Measurements from ENCODE around the gene RGS13.

Gene RGS13

DNA sequence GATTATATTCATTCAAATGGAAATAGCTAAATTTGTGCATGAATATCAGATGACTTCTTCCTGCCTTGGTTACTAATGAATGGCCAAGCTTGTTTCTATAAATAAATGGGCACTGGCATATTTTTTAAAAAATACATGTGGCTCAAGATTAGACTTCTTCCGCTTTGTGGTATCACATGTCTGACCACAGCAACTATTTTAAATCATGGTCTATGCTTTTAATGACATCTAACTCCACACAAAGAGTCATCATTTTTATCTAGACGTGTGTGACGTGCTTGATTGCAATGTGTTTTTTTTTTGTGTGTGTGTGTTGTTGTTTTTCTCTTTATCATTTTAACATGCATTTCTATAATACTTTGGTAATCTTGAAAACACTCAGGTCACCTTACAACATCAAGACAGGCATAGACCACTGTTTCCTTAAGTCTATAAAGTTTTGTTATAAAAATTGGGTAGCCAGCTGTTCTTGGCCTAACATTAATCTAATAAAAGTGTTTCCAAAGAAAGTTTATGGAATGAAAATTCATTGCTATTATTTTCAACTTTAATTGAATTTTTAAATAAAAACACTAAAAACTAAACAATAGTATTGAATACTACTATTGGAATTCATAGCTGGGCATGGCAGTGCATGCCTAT, 30.8 kb upstream of the RGS13 start:
- TF ChIP-seq, protein P1, sequence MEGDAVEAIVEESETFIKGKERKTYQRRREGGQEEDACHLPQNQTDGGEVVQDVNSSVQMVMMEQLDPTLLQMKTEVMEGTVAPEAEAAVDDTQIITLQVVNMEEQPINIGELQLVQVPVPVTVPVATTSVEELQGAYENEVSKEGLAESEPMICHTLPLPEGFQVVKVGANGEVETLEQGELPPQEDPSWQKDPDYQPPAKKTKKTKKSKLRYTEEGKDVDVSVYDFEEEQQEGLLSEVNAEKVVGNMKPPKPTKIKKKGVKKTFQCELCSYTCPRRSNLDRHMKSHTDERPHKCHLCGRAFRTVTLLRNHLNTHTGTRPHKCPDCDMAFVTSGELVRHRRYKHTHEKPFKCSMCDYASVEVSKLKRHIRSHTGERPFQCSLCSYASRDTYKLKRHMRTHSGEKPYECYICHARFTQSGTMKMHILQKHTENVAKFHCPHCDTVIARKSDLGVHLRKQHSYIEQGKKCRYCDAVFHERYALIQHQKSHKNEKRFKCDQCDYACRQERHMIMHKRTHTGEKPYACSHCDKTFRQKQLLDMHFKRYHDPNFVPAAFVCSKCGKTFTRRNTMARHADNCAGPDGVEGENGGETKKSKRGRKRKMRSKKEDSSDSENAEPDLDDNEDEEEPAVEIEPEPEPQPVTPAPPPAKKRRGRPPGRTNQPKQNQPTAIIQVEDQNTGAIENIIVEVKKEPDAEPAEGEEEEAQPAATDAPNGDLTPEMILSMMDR (conservative IDR thresholded peaks at IDR 0.05; ENCODE audit: low read length): no peak
- TF ChIP-seq EZH2phosphoT487 (IDR thresholded peaks at IDR 0.05; ENCODE audit: borderline replicate concordance): no peak
- H2AFZ ChIP-seq (ENCODE audit: low read length): no peak overlapping the region
- no peaks in the 10 kb centered on the region for H4K20me1 ChIP-seq (ENCODE audit: insufficient read depth, low read length, poor library complexity, severe bottlenecking)
- H3K79me2 ChIP-seq (ENCODE audit: insufficient read depth, low read length): no peaks in the 10 kb centered on the region
- no peaks in the 10 kb centered on the region for H3K9me3 ChIP-seq (ENCODE audit: insufficient read depth, low read depth, low read length)
- H3K4me1 ChIP-seq (ENCODE audit: insufficient read depth, low read length, poor library complexity, severe bottlenecking): peaks cover 28% of the 10 kb centered on the region
- H3F3A ChIP-seq (ENCODE audit: low read depth): no peaks in the 10 kb centered on the region
- no peaks in the 10 kb centered on the region for H3K9me2 ChIP-seq (replicated peaks; ENCODE audit: low read depth, low read length)
- H3K4me2 ChIP-seq (ENCODE audit: low read depth, low read length, poor library complexity, severe bottlenecking): peak overlapping the region; percentile 20
- no peaks in the 10 kb centered on the region for H3K27me3 ChIP-seq (ENCODE audit: insufficient read depth, low read length, poor library complexity, severe bottlenecking)
- H3K9ac ChIP-seq (ENCODE audit: low read depth, low read length, poor library complexity, severe bottlenecking): no peak overlapping the region
- H3K4me3 ChIP-seq (ENCODE audit: low read length, poor library complexity, severe bottlenecking): no peak overlapping the region
- no peaks in the 10 kb centered on the region for H3K36me3 ChIP-seq (ENCODE audit: insufficient read depth, low read length)

DNA sequence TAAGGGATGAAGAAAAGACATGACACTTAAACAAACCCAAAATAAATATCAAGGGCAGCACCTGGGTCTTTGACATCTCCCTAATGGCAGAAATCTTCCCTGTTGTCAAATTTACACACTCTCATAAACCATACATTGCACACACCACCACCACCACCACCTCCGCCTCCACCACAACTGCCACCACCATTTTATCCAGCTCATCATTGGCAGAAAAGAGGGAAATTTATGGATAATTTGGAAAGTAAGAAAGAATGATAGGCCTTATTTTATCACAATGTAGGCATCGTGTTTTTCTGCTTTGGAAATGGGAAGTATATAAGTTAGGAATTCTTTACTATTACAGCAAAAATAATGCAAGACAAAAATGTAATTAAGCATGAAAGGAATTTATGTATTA, 27.3 kb upstream of the RGS13 start:
- Histone ChIP-seq H3K4me2 (ENCODE audit: low read depth, low read length, poor library complexity, severe bottlenecking) (no peak overlapping the region), H3F3A (ENCODE audit: low read depth) (no peaks in the 10 kb centered on the region), H3K79me2 (ENCODE audit: insufficient read depth, low read length) (no peaks in the 10 kb centered on the region), H4K20me1 (ENCODE audit: insufficient read depth, low read length, poor library complexity, severe bottlenecking) (no peaks in the 10 kb centered on the region), H3K36me3 (ENCODE audit: insufficient read depth, low read length) (no peaks in the 10 kb centered on the region), H2AFZ (ENCODE audit: low read length) (no peak overlapping the region), H3K9me2 (replicated peaks; ENCODE audit: low read depth, low read length) (no peaks in the 10 kb centered on the region), H3K4me1 (ENCODE audit: insufficient read depth, low read length, poor library complexity, severe bottlenecking) (peaks cover 8% of the 10 kb centered on the region), H3K27me3 (ENCODE audit: insufficient read depth, low read length, poor library complexity, severe bottlenecking) (no peaks in the 10 kb centered on the region), H3K4me3 (ENCODE audit: low read length, poor library complexity, severe bottlenecking) (no peak overlapping the region), H3K9me3 (ENCODE audit: insufficient read depth, low read depth, low read length) (no peaks in the 10 kb centered on the region), H3K9ac (ENCODE audit: low read depth, low read length, poor library complexity, severe bottlenecking) (no peak overlapping the region)
- TF ChIP-seq, protein P1 (conservative IDR thresholded peaks at IDR 0.05; ENCODE audit: low read length): no peak
- no peak for TF ChIP-seq EZH2phosphoT487 (IDR thresholded peaks at IDR 0.05; ENCODE audit: borderline replicate concordance)

DNA sequence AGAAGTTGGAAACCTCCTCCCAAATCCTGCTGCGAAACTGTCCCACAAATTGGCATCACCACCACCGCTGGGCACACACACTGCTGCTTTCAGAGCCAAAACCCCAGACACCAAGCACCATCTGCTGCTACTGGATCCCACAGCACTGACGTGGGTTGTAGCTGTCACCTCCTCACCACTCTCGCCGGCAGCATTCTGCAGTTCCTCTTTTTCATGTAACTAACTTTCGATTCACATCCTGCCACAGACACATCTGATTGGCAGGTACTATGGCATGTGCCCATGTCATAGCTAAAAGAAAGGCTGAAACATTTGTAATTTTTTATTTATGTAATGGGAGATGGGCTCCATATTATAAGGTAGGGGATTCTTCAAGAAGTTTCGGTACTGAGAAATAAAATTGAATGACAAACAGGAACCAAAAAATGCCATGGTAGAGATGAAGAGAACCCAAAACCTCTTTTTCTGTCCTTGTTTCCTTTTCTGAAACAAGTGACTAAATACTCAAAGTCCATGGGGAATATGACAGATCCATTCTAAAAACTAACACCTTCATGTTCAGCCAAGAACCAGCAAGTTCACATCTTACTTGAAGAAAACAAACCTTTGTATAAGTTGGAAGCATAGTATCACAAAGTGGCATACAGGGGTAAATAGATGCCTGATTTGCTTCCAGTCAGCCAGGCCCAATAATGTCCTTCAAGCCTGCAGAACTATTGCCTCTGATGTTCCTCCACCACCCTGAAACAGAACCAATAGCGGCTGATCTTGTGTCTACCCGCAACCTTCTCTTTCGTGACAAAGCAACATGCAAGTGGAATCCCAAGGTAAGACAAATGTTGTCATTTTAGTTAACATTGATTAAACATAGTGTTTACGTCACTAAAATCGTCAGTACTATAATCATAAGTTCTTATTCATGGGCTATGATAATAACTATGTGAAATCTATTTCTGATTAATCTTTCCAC, 26.6 kb upstream of the RGS13 start:
- Histone ChIP-seq H3K4me2 (ENCODE audit: low read depth, low read length, poor library complexity, severe bottlenecking) (no peak overlapping the region), H3K27me3 (ENCODE audit: insufficient read depth, low read length, poor library complexity, severe bottlenecking) (no peaks in the 10 kb centered on the region), H3K4me1 (ENCODE audit: insufficient read depth, low read length, poor library complexity, severe bottlenecking) (peaks cover 8% of the 10 kb centered on the region), H2AFZ (ENCODE audit: low read length) (no peak overlapping the region), H3K79me2 (ENCODE audit: insufficient read depth, low read length) (no peaks in the 10 kb centered on the region), H3K9me3 (ENCODE audit: insufficient read depth, low read depth, low read length) (no peaks in the 10 kb centered on the region), H3K9me2 (replicated peaks; ENCODE audit: low read depth, low read length) (no peaks in the 10 kb centered on the region), H3F3A (ENCODE audit: low read depth) (no peaks in the 10 kb centered on the region), H3K36me3 (ENCODE audit: insufficient read depth, low read length) (no peaks in the 10 kb centered on the region), H3K9ac (ENCODE audit: low read depth, low read length, poor library complexity, severe bottlenecking) (no peak overlapping the region), H4K20me1 (ENCODE audit: insufficient read depth, low read length, poor library complexity, severe bottlenecking) (no peaks in the 10 kb centered on the region), H3K4me3 (ENCODE audit: low read length, poor library complexity, severe bottlenecking) (no peak overlapping the region)
- no peak for TF ChIP-seq EZH2phosphoT487 (IDR thresholded peaks at IDR 0.05; ENCODE audit: borderline replicate concordance)
- TF ChIP-seq, protein P1 (conservative IDR thresholded peaks at IDR 0.05; ENCODE audit: low read length): no peak
